ENCODE measurements around the gene DUSP3. TPM values are rescaled to one million over a fixed set of nuclear protein-coding genes. Genes with fewer than 3 reads are reported as not detected.
"Not testable (repeated sequence)": the region's sequence is repeated elsewhere in the genome, so short reads cannot be mapped to it uniquely, and the experiment has no call there.

DUSP3 gene
- total and polyA plus RNA-seq, 11 donors, result 208 to 363 (median 267) TPM

- TF ChIP-seq POLR2A (IDR thresholded peaks at IDR 0.05) (no peak), CTCF (IDR thresholded peaks at IDR 0.05) (no peak)
- H3K36me3 ChIP-seq, result peaks cover 0 to 82% (median 39%) of the 10 kb centered on the region in 9 donors
- H3K9me3 ChIP-seq, result no peaks in the 10 kb centered on the region
- 60 to 72% (median 64%) methylated on average over 4 of the region's 4 CpGs for WGBS, 4 donors
- H3K27ac ChIP-seq, result no peak overlapping the region
- ATAC-seq (no peak), DNase-seq (no peak)
- intact Hi-C loops (cut with DNase I), result no loop called here
- H3K4me1 ChIP-seq, result no peaks in the 10 kb centered on the region
- H3K4me3 ChIP-seq, result no peak overlapping the region
- no peaks in the 10 kb centered on the region for H3K27me3 ChIP-seq
Observed at GRCh38 chr17:43803758-43804157, 25.0 kb upstream of the DUSP3 start.

- no peak overlapping the region for H3K27ac ChIP-seq
- no peak overlapping the region for H3K4me3 ChIP-seq
- WGBS, 4 donors, result 73 to 87% (median 82%) methylated on average over 3 of the region's 3 CpGs
- H3K36me3 ChIP-seq, result peaks cover 0 to 65% (median 26%) of the 10 kb centered on the region in 9 donors
- no peaks in the 10 kb centered on the region for H3K9me3 ChIP-seq
- no peak for DNase-seq
- intact Hi-C loops (cut with DNase I), result no loop called here
- no peaks in the 10 kb centered on the region for H3K4me1 ChIP-seq
- H3K27me3 ChIP-seq, result no peaks in the 10 kb centered on the region
- no peak for ATAC-seq
- TF ChIP-seq POLR2A (IDR thresholded peaks at IDR 0.05) (no peak), CTCF (IDR thresholded peaks at IDR 0.05) (no peak)
Observed at GRCh38 chr17:43801844-43802243, 23.1 kb upstream of the DUSP3 start.

DNA sequence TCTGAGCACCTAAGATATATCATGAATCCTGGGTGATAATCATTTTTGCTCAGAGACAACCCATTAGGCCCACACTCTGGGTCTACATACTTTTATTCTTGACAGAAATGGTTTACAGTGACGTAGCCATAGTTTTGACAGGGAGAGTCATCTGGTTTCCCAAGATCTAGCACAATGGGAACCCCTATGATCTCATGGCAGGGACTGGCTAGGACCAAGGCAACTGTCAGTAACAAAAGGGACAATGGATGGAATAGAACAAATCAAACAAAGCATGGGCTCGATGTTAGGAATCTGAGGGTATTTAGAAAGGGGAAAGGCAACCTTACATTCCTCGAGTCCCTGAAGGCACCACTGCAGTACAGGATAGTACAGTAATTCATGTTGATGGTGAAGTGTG, 22.0 kb upstream of the DUSP3 start:
- ATAC-seq (peak in 1 of 4 donors; percentile 8), DNase-seq (no peak)
- Histone ChIP-seq H3K27ac (no peak overlapping the region), H3K9me3 (no peaks in the 10 kb centered on the region), H3K4me1 (no peaks in the 10 kb centered on the region), H3K27me3 (no peaks in the 10 kb centered on the region), H3K36me3 (peaks cover 0 to 54% (median 23%) of the 10 kb centered on the region in 9 donors), H3K4me3 (no peak overlapping the region)
- no peak for TF ChIP-seq CTCF (IDR thresholded peaks at IDR 0.05)
- no peak for TF ChIP-seq POLR2A (IDR thresholded peaks at IDR 0.05)
- intact Hi-C loops (cut with DNase I), result no loop called here
- WGBS, 4 donors, result 92 to 96% (median 94%) methylated on average over 3 of the region's 3 CpGs

DNA sequence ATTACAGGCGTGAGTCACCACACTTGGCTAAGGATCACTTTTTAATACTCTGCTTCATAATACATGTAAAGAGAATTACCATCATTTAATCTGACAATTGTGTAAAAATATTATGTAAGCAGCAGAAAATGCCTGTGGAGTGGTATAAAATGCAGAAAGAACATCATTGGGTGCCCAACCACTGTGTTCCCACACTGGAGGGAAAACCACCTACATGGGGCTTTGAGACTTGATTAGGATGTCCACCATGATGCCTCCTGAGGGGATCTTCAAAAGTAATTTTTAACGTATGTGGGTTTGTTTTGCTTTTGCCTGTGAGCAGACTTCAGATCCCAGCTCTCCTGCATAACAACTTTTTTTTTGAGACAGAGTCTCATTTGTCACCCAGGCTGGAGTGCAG, 20.3 kb upstream of the DUSP3 start:
- DNase-seq (no peak), ATAC-seq (peak; percentile 5 to 36 (median 22))
- H3K4me3 ChIP-seq, result no peak overlapping the region
- no peaks in the 10 kb centered on the region for H3K9me3 ChIP-seq
- H3K36me3 ChIP-seq, result peaks cover 0 to 37% (median 18%) of the 10 kb centered on the region in 9 donors
- intact Hi-C loops (cut with DNase I), result no loop called here
- TF ChIP-seq CTCF (IDR thresholded peaks at IDR 0.05), result no peak
- no peak for TF ChIP-seq POLR2A (IDR thresholded peaks at IDR 0.05)
- H3K27me3 ChIP-seq, result no peaks in the 10 kb centered on the region
- 86 to 91% (median 87%) methylated on average over 2 of the region's 2 CpGs for whole genome bisulfite sequencing, 4 donors
- no peaks in the 10 kb centered on the region for H3K4me1 ChIP-seq
- no peak overlapping the region for H3K27ac ChIP-seq

- DNase-seq, result not testable (repeated sequence)
Observed at GRCh38 chr17:43798024-43798423, 19.2 kb upstream of the DUSP3 start.

DNA sequence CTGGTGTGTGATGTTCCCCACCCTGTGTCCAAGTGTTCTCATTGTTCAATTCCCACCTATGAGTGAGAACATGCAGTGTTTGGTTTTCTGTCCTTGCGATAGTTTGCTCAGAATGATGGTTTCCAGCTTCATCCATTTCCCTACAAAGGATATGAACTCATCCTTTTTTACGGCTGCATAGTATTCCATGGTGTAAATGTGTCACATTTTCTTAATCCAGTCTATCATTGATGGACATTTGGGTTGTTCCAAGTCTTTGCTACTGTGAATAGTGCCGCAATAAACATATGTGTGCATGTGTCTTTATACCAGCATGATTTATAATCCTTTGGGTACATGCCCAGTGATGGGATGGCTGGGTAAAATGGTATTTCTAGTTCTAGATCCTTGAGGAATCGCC, 13.9 kb upstream of the DUSP3 start:
- H3K9me3 ChIP-seq; intact Hi-C loops (cut with DNase I); ATAC-seq; H3K27ac ChIP-seq; H3K36me3 ChIP-seq; H3K27me3 ChIP-seq; H3K4me3 ChIP-seq; H3K4me1 ChIP-seq; DNase-seq: not testable (repeated sequence)
- WGBS, 4 donors, result 76 to 94% (median 92%) methylated on average over 4 of the region's 4 CpGs

More at GRCh38 chr17:43798024-43798423, 19.2 kb upstream of the DUSP3 start:
- H3K27me3 ChIP-seq; H3K27ac ChIP-seq; H3K4me1 ChIP-seq; intact Hi-C loops (cut with DNase I); H3K4me3 ChIP-seq; H3K9me3 ChIP-seq; ATAC-seq: not testable (repeated sequence)
- 79 to 86% (median 82%) methylated on average over 4 to 9 of the region's 9 CpGs for WGBS, 4 donors
- peaks cover 0 to 28% (median 14%) of the 10 kb centered on the region in 9 donors for H3K36me3 ChIP-seq

All from heart left ventricle (tissue), 16 donors.